ENCODE measurements around the gene MTPN.

MTPN gene

GRCh38 chr7:135981958-135982646 lies 4.9 kb upstream of the MTPN start:
- no CpG with 5 or more reads among the region's 8 CpGs for WGBS (ENCODE audit: insufficient coverage, insufficient read length)
- DNase-seq (ENCODE audit: low read depth, low spot score), result no peak
- no peaks in the 10 kb centered on the region for H3K4me1 ChIP-seq (ENCODE audit: control insufficient read depth, insufficient read depth, low read length)
- H3K4me3 ChIP-seq (ENCODE audit: low read length), result no peak overlapping the region
- no peak overlapping the region for H3K27ac ChIP-seq (ENCODE audit: low read length)
- no peaks in the 10 kb centered on the region; the same call in 1 of the 2 replicates for H3K9me3 ChIP-seq (ENCODE audit: control insufficient read depth, insufficient read depth, low read length)
- H3K36me3 ChIP-seq (ENCODE audit: control insufficient read depth, insufficient read depth, low read length), result no peaks in the 10 kb centered on the region
- no peaks in the 10 kb centered on the region for H3K27me3 ChIP-seq (ENCODE audit: control insufficient read depth, insufficient read depth, low read length)

DNA sequence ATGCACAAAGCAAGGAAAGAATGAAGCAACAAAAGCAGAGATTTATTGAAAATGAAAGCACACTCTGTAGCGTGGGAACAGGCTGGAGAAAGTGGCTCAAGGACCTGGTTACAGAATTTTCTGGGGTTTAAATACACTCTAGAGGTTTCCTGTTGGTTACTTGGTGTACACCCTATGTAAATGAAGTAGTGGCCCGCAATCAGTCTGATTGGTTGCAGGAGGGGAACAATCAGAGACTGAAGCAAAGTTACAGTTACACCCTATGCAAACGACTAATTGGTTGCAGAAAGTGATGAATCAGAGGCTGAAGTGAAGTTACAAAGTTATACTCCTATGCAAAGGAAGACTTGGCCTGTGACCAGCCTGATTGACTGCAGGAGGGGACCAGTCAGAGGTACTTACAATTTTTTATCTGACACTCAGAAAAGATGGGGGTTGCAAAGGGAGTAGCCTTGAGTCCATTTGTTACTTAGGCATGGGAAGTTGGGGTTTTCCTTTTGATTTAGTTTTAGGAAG lies 3.6 kb upstream of the MTPN start:
- Histone ChIP-seq H3K4me3 (ENCODE audit: low read length) (no peak overlapping the region), H3K4me1 (ENCODE audit: control insufficient read depth, insufficient read depth, low read length) (no peaks in the 10 kb centered on the region), H3K36me3 (ENCODE audit: control insufficient read depth, insufficient read depth, low read length) (no peaks in the 10 kb centered on the region), H3K9me3 (ENCODE audit: control insufficient read depth, insufficient read depth, low read length) (no peaks in the 10 kb centered on the region; the same call in 1 of the 2 replicates), H3K27me3 (ENCODE audit: control insufficient read depth, insufficient read depth, low read length) (no peaks in the 10 kb centered on the region), H3K27ac (ENCODE audit: low read length) (no peak overlapping the region)
- no peak for DNase-seq (ENCODE audit: low read depth, low spot score)
- WGBS (ENCODE audit: insufficient coverage, insufficient read length), result no CpG with 5 or more reads among the region's 3 CpGs

DNA sequence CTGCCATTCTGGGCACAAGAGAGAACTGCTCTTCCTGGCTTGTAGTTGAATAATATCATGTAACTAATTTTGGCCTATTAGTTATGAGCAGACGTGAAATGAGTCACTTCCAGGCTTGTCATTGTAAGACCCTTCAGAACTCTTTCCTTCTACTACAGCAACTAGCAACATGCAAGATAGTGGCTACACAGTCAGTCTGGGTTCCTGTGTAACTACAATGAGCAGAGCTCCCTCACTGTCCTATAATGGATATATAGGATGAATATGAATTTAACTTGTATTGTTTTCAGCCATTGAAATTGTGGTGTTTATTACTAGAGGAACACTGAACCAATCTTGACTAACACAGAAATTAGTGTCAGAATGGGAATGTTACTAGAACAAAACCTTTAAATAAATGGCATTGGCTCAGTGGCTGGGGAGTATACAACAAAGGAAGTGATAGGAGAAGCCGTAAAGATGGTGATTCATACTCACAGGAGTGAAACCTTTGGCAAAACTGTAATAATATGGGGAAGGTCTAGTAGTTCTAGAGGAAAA lies 2.9 kb upstream of the MTPN start:
- Histone ChIP-seq H3K36me3 (ENCODE audit: control insufficient read depth, insufficient read depth, low read length) (no peaks in the 10 kb centered on the region), H3K27ac (ENCODE audit: low read length) (no peak overlapping the region), H3K9me3 (ENCODE audit: control insufficient read depth, insufficient read depth, low read length) (no peaks in the 10 kb centered on the region; the same call in 1 of the 2 replicates), H3K4me3 (ENCODE audit: low read length) (no peak overlapping the region), H3K27me3 (ENCODE audit: control insufficient read depth, insufficient read depth, low read length) (no peaks in the 10 kb centered on the region), H3K4me1 (ENCODE audit: control insufficient read depth, insufficient read depth, low read length) (no peaks in the 10 kb centered on the region)
- no CpG with 5 or more reads among the region's 2 CpGs for WGBS (ENCODE audit: insufficient coverage, insufficient read length)
- no peak for DNase-seq (ENCODE audit: low read depth, low spot score)

DNA sequence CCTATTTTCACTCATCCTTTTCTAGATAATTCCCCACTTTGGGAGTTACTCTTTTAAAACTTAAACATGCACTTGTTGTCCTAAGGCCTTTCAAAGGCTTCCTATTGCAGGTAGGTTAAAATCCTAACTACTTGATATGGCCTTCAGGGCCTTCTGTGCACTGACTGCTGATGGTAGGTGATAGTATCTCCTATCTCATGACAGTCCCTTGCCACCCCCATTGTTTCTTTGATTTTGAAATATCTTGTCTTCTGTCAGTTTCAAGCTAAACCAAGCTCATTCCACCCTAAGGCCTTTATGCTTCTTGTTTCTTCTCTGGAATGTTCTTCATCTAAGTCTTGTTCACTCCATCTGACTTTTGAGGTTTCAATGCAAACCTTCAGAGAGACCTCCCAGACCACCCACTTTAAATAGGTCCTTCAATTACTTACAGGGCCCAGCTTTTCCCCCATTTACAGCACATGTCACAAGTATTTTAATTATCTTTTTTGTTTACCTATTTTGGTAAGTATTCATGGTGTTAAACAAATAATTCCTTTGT lies 2.4 kb upstream of the MTPN start:
- Histone ChIP-seq H3K4me1 (ENCODE audit: control insufficient read depth, insufficient read depth, low read length) (no peaks in the 10 kb centered on the region), H3K36me3 (ENCODE audit: control insufficient read depth, insufficient read depth, low read length) (no peaks in the 10 kb centered on the region), H3K27ac (ENCODE audit: low read length) (no peak overlapping the region), H3K27me3 (ENCODE audit: control insufficient read depth, insufficient read depth, low read length) (no peaks in the 10 kb centered on the region), H3K9me3 (ENCODE audit: control insufficient read depth, insufficient read depth, low read length) (no peaks in the 10 kb centered on the region), H3K4me3 (ENCODE audit: low read length) (no peak overlapping the region)
- no peak for DNase-seq (ENCODE audit: low read depth, low spot score)

DNA sequence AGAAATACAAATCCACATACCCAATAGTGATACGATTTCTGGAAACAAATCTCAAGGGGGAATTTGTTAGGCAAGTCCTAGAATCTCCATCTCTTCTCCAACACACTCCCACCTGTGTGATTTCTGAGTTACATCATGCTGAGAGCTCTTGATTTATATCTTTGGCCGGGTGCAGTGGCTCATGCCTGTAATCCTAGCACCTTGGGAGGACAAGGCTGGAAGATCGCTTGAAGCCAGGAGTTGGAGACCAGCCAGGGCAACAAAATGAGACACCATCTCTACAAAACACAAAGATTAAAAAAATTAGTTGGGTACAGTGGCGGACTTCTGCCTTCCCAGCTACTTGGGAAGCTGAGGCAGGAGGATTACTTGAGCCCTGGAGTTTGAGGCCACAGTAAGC lies 1.5 kb upstream of the MTPN start:
- Histone ChIP-seq H3K36me3 (ENCODE audit: control insufficient read depth, insufficient read depth, low read length) (no peaks in the 10 kb centered on the region), H3K27me3 (ENCODE audit: control insufficient read depth, insufficient read depth, low read length) (no peaks in the 10 kb centered on the region), H3K4me3 (ENCODE audit: low read length) (no peak overlapping the region), H3K9me3 (ENCODE audit: control insufficient read depth, insufficient read depth, low read length) (no peaks in the 10 kb centered on the region), H3K27ac (ENCODE audit: low read length) (no peak overlapping the region), H3K4me1 (ENCODE audit: control insufficient read depth, insufficient read depth, low read length) (no peaks in the 10 kb centered on the region)
- WGBS (ENCODE audit: insufficient coverage, insufficient read length), result no CpG with 5 or more reads among the region's 4 CpGs
- DNase-seq (ENCODE audit: low read depth, low spot score), result no peak

DNA sequence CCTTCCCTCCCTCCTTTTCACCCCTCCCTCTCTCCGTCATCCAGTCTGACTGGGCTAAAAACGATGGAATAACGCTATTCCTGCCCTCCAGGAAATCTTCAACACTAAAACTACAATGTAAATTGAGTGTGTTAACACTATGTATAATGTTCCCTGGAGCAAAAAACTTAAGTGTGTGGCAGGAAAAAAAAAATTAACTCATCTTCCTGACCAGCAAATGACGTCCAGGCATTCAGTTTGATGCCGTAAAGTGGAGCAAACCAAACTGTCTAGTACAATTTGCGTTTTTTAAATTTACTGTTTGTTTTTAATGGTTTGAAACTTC lies 545 bp upstream of the MTPN start:
- H3K4me3 ChIP-seq (ENCODE audit: low read length), result peak overlapping the region; percentile 69; the same call in 1 of the 2 replicates
- no peaks in the 10 kb centered on the region for H3K4me1 ChIP-seq (ENCODE audit: control insufficient read depth, insufficient read depth, low read length)
- H3K27ac ChIP-seq (ENCODE audit: low read length), result no peak overlapping the region
- no peaks in the 10 kb centered on the region for H3K9me3 ChIP-seq (ENCODE audit: control insufficient read depth, insufficient read depth, low read length)
- no CpG with 5 or more reads among the region's 6 CpGs for WGBS (ENCODE audit: insufficient coverage, insufficient read length)
- H3K27me3 ChIP-seq (ENCODE audit: control insufficient read depth, insufficient read depth, low read length), result no peaks in the 10 kb centered on the region
- H3K36me3 ChIP-seq (ENCODE audit: control insufficient read depth, insufficient read depth, low read length), result no peaks in the 10 kb centered on the region; the same call in 1 of the 2 replicates
- no peak for DNase-seq (ENCODE audit: low read depth, low spot score)

DNA sequence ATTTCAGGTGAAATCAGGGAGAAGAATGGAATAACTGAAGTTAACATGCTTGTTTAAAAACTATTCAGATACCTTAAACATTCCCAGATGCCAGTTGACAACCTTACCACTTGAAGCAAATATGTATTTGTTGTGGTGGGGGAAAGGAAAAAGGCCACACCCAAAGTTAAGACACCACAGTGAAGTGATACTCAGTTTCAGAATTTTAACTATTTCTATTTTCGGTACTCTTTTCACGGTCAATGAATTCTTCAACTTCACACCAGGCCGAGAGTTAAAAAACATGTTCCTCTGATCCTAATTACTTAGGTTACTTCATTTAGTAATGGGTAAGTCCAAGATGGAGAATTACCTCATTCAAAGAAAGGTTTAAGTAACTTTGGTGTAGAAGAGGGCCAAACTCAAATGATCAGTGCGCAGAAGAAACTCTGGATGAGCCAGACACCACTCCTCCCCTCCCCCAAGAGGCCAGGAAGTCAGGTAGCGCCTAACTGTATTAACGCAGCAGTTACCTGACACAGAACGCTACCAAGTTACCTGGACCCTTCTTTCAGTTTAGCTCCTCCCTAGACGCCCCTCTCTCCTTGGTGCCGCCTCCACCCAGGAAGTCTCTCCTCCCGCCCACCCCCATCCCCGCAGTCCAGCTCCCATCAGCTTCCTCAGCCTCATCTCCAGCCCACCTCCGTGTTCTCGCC lies 700 bp downstream of the MTPN start:
- Histone ChIP-seq H3K9me3 (ENCODE audit: control insufficient read depth, insufficient read depth, low read length) (no peaks in the 10 kb centered on the region), H3K36me3 (ENCODE audit: control insufficient read depth, insufficient read depth, low read length) (no peaks in the 10 kb centered on the region; the same call in 1 of the 2 replicates), H3K27me3 (ENCODE audit: control insufficient read depth, insufficient read depth, low read length) (no peaks in the 10 kb centered on the region), H3K4me1 (ENCODE audit: control insufficient read depth, insufficient read depth, low read length) (no peaks in the 10 kb centered on the region), H3K4me3 (ENCODE audit: low read length) (peak overlapping the region; percentile 69), H3K27ac (ENCODE audit: low read length) (no peak overlapping the region)
- no peak for DNase-seq (ENCODE audit: low read depth, low spot score)
- WGBS (ENCODE audit: insufficient coverage, insufficient read length), result no CpG with 5 or more reads among the region's 13 CpGs

DNA sequence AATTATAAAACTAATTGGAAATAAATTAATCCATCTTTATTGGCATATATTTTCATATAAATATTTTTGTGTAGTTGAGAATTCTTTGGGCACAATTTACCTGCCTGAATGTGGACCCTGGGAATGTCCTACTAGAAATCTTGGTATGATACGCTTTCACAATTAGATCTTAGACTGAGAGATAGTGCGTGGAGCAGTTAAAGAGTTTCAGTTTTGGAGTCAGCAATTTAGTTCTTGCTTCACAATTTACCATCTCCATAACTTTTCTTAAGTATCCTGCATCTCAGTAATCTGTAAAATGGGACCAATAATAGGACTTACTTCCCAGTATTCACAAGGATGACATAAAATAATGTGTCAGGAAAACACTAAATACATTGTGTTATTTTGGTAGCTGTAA lies 2.0 kb downstream of the MTPN start:
- Histone ChIP-seq H3K4me1 (ENCODE audit: control insufficient read depth, insufficient read depth, low read length) (no peaks in the 10 kb centered on the region), H3K4me3 (ENCODE audit: low read length) (no peak overlapping the region), H3K36me3 (ENCODE audit: control insufficient read depth, insufficient read depth, low read length) (no peaks in the 10 kb centered on the region; the same call in 1 of the 2 replicates), H3K27ac (ENCODE audit: low read length) (no peak overlapping the region), H3K9me3 (ENCODE audit: control insufficient read depth, insufficient read depth, low read length) (no peaks in the 10 kb centered on the region), H3K27me3 (ENCODE audit: control insufficient read depth, insufficient read depth, low read length) (no peaks in the 10 kb centered on the region)
- no CpG with 5 or more reads among the region's 2 CpGs for WGBS (ENCODE audit: insufficient coverage, insufficient read length)
- no peak for DNase-seq (ENCODE audit: low read depth, low spot score)

DNA sequence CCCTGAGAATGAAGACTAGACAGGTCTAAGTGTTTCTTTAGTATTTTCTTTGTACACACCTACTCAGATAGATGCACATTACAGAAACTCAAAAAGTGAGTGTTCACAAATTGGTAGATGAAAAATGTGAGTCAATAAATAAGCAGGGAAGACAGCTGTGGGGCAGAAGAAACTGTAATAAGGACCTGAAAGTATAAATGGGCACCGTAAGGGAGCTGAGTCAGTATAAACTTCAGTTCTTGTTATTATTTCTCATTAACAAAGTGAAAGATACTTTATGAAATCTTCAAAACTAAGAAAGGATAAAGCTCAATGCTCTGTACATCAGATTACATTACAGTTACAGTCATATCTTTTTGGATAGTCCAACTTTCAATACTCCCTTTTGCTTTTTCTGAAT lies 2.5 kb downstream of the MTPN start:
- WGBS (ENCODE audit: insufficient coverage, insufficient read length), result no CpG with 5 or more reads among the region's 1 CpG

GRCh38 chr7:135971366-135971725 lies 5.8 kb downstream of the MTPN start:
- H3K4me1 ChIP-seq (ENCODE audit: control insufficient read depth, insufficient read depth, low read length), result no peaks in the 10 kb centered on the region
- H3K27me3 ChIP-seq (ENCODE audit: control insufficient read depth, insufficient read depth, low read length), result no peaks in the 10 kb centered on the region
- no peak for DNase-seq (ENCODE audit: low read depth, low spot score)
- H3K27ac ChIP-seq (ENCODE audit: low read length), result no peak overlapping the region
- H3K9me3 ChIP-seq (ENCODE audit: control insufficient read depth, insufficient read depth, low read length), result no peaks in the 10 kb centered on the region
- no peak overlapping the region for H3K4me3 ChIP-seq (ENCODE audit: low read length)
- H3K36me3 ChIP-seq (ENCODE audit: control insufficient read depth, insufficient read depth, low read length), result no peaks in the 10 kb centered on the region; the same call in 1 of the 2 replicates

More for the DNA sequence above, 2.5 kb downstream of the MTPN start:
- no peak for DNase-seq (ENCODE audit: low read depth, low spot score)
- Histone ChIP-seq H3K4me1 (ENCODE audit: control insufficient read depth, insufficient read depth, low read length) (no peaks in the 10 kb centered on the region), H3K4me3 (ENCODE audit: low read length) (no peak overlapping the region), H3K27me3 (ENCODE audit: control insufficient read depth, insufficient read depth, low read length) (no peaks in the 10 kb centered on the region), H3K27ac (ENCODE audit: low read length) (no peak overlapping the region), H3K36me3 (ENCODE audit: control insufficient read depth, insufficient read depth, low read length) (no peaks in the 10 kb centered on the region; the same call in 1 of the 2 replicates), H3K9me3 (ENCODE audit: control insufficient read depth, insufficient read depth, low read length) (no peaks in the 10 kb centered on the region)
